Neural cell (in vitro differentiated cells): ENCODE data around the gene PCED1B.

ENCODE experiments used
- CTCF ChIP-seq: fragments of 450-650 bp; IDR thresholded peaks from 2 replicates; pipeline ENCODE4 v1.5.1; 2014; ENCODE audit warnings: antibody characterized with exemption, mild to moderate bottlenecking, moderate library complexity; ENCODE audit not compliant: poor library complexity, severe bottlenecking
- EP300 ChIP-seq: fragments of 450-650 bp; conservative IDR thresholded peaks from 2 replicates; pipeline ENCODE4 v1.6.1; 2014; ENCODE audit warnings: antibody characterized with exemption, mild to moderate bottlenecking, moderate library complexity; ENCODE audit not compliant: poor library complexity, severe bottlenecking
- EZH2 ChIP-seq: fragments of 200-600, 300-800 bp; shearing (Covaris generic), sonication (generic); IDR thresholded peaks from 2 replicates; pipeline ENCODE4 v1.6.1; 2014; ENCODE audit warnings: antibody characterized with exemption, low read length, borderline replicate concordance, mild to moderate bottlenecking; ENCODE audit not compliant: insufficient read depth, poor library complexity, severe bottlenecking
- MXI1 ChIP-seq: fragments of 450-650 bp; conservative IDR thresholded peaks from 2 replicates; pipeline ENCODE4 v1.6.1; 2014; ENCODE audit warnings: antibody characterized with exemption, mild to moderate bottlenecking; ENCODE audit not compliant: poor library complexity, severe bottlenecking
- POLR2AphosphoS5 ChIP-seq: IDR thresholded peaks from 2 replicates; pipeline ENCODE4 v1.6.1; 2012
- RAD21 ChIP-seq: fragments of 450-650 bp; conservative IDR thresholded peaks from 2 replicates; pipeline ENCODE4 v1.6.1; 2014; ENCODE audit warnings: antibody characterized with exemption, mild to moderate bottlenecking, moderate library complexity
- SMC3 ChIP-seq: fragments of 450-650 bp; conservative IDR thresholded peaks from 2 replicates; pipeline ENCODE4 v1.6.1; 2014; ENCODE audit warnings: antibody characterized with exemption, mild to moderate bottlenecking, moderate library complexity; ENCODE audit not compliant: poor library complexity
- TAF1 ChIP-seq: IDR thresholded peaks from 2 replicates; pipeline ENCODE4 v1.6.1; 2012; ENCODE audit warnings: low read depth
- TF ChIP-seq, protein P1 (sequence below): IDR thresholded peaks from 2 replicates; pipeline ENCODE4 v1.6.1; 2012; ENCODE audit warnings: borderline replicate concordance

DNA sequence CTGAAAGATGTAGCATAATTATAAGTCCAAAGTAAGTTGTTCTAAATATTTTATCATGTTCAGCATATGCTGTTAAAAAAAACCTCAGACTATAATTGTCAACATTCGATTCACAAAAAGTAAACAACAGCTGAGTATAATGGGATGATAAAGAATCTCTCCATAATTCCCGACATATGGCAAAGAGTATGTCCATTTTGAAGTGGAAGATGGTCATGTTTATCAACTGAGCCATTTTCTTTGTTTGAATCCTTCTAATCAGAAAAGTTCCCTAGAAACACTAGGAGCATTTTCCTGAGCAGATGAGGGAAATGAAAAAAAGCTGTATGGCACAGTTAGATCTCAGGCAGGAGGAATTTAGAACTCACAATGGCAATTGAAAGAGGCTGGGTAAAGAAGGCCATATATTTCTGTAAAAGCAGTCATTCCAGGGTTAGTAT lies 192.4 kb downstream of the PCED1B start:
- TF ChIP-seq CTCF (no peak), POLR2AphosphoS5 (no peak), EZH2 (no peak), RAD21 (no peak), MXI1 (no peak), TAF1 (no peak), EP300 (no peak), SMC3 (no peak)
- TF ChIP-seq, protein P1, sequence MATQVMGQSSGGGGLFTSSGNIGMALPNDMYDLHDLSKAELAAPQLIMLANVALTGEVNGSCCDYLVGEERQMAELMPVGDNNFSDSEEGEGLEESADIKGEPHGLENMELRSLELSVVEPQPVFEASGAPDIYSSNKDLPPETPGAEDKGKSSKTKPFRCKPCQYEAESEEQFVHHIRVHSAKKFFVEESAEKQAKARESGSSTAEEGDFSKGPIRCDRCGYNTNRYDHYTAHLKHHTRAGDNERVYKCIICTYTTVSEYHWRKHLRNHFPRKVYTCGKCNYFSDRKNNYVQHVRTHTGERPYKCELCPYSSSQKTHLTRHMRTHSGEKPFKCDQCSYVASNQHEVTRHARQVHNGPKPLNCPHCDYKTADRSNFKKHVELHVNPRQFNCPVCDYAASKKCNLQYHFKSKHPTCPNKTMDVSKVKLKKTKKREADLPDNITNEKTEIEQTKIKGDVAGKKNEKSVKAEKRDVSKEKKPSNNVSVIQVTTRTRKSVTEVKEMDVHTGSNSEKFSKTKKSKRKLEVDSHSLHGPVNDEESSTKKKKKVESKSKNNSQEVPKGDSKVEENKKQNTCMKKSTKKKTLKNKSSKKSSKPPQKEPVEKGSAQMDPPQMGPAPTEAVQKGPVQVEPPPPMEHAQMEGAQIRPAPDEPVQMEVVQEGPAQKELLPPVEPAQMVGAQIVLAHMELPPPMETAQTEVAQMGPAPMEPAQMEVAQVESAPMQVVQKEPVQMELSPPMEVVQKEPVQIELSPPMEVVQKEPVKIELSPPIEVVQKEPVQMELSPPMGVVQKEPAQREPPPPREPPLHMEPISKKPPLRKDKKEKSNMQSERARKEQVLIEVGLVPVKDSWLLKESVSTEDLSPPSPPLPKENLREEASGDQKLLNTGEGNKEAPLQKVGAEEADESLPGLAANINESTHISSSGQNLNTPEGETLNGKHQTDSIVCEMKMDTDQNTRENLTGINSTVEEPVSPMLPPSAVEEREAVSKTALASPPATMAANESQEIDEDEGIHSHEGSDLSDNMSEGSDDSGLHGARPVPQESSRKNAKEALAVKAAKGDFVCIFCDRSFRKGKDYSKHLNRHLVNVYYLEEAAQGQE, result no peak
